Retinal pigment epithelial cell (primary cell): ENCODE results near the gene ACAP3.

Experiments used
- DNase-seq: peaks from one replicate; pipeline ENCODE4 v3.0.0-alpha.2; 2010; ENCODE audit warnings: low read depth
- H3K4me3 ChIP-seq: 2 replicates; pipeline ENCODE4 v1.5.1; 2011; ENCODE audit warnings: mild to moderate bottlenecking, low read length, control low read depth, moderate library complexity
- TF ChIP-seq, protein P1 (sequence below): conservative IDR thresholded peaks from 2 replicates; pipeline ENCODE4 v1.5.1; 2011; ENCODE audit warnings: low read depth, low read length, control low read depth, inconsistent platforms

Gene ACAP3

DNA sequence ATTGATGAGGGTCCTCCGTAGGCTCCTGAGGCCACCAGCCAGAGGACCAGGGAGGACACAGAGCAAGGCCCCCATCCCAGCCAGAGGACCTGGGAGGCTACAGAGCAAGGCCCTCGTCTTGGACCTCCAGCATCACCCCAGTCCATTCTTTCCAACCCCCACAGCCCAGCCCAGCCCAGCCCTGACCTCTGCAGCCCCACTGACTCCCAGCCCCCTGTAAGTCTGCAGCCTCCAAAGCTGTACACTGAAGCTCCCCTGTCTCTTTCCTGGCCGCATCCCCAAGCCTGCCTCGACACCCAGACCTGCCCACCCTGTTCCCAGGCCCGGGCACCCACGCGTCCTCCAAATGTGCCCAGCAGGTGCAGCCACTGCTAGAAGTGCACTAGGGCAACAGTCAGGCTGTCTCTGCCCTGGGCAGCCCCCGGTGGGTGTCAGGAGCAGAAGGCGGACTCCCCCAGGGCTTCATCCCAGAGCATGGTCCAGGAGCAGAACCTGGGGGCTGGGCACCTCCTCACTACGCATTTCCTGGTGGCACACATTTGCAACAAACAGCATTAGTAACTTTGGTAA lies 39.4 kb upstream of the ACAP3 start:
- no peak for DNase-seq
- H3K4me3 ChIP-seq = peak overlapping the region; percentile 71
- TF ChIP-seq, protein P1, sequence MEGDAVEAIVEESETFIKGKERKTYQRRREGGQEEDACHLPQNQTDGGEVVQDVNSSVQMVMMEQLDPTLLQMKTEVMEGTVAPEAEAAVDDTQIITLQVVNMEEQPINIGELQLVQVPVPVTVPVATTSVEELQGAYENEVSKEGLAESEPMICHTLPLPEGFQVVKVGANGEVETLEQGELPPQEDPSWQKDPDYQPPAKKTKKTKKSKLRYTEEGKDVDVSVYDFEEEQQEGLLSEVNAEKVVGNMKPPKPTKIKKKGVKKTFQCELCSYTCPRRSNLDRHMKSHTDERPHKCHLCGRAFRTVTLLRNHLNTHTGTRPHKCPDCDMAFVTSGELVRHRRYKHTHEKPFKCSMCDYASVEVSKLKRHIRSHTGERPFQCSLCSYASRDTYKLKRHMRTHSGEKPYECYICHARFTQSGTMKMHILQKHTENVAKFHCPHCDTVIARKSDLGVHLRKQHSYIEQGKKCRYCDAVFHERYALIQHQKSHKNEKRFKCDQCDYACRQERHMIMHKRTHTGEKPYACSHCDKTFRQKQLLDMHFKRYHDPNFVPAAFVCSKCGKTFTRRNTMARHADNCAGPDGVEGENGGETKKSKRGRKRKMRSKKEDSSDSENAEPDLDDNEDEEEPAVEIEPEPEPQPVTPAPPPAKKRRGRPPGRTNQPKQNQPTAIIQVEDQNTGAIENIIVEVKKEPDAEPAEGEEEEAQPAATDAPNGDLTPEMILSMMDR = no peak

DNA sequence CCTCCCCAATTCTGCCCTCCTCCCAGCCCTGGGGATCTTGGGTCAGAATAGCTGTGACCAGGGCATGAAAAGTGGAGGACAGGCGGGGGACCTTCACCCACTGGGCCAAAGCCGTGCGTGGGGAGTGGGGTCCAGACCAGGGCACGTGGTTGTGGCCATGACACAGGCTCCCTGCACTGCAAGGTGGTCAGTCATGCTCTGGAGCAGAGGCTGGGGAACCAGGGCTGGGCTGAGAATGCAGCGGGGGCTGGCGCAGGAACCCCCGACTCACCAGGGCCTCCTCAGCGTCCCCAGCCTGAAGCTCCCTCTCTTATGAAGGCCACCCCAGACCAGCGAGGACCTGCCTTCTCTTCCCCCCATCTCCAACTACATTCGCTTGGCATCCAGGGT lies 38.8 kb upstream of the ACAP3 start:
- H3K4me3 ChIP-seq = no peak overlapping the region
- TF ChIP-seq, protein P1 = no peak
- no peak for DNase-seq

DNA sequence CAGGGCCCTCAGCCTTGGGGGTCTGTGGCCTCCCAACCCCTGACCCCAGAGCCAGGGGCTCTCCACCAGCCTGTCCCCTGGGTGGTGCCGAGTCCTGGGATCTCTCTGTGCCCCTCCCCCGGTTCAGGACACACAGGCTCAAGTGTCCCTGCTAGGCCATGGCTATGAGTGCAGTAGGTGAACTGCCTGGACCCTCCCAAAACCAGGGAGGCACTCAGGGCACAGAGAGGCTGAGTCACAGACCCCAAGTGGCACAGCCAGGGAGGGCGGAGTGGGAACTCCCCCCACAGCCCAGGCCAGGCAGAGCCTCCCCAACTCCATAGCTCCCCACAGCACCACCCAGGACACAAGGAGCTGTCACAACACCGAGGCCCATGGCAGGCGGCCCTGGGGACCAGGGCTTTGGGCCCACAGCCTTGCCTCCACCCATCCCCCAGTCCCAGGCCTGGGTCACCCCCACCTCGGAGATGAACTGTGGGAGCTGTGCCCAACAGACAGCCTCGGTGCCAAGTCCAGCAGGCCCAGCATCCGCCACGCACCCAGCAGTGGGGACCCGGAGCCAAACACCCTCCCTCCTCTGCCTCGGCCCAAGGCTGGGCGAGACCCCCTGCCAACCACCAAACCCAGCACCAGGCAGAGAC lies 38.2 kb upstream of the ACAP3 start:
- H3K4me3 ChIP-seq = no peak overlapping the region
- DNase-seq = no peak
- TF ChIP-seq, protein P1 = no peak

DNA sequence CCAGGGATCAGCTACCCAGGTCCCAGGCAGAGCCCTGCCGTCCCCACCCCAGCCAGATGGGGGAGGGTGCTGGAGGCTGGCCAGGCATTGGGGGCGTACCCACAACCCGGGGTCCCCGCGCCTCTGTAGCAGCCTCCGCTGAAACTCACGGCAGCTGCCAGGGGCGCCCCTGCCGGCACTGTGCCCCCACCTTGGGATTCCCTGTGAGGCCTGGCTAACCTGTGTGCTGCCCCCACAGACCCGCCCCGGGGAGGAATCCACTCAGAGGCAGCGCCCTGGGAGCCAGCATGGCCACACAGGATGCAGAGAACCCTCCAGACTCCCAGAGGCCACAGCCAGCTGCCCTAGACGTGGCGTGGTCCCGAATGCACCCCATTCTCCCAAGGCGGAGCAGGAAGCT lies 37.7 kb upstream of the ACAP3 start:
- DNase-seq = no peak
- TF ChIP-seq, protein P1 = peak; percentile 3
- no peak overlapping the region for H3K4me3 ChIP-seq

DNA sequence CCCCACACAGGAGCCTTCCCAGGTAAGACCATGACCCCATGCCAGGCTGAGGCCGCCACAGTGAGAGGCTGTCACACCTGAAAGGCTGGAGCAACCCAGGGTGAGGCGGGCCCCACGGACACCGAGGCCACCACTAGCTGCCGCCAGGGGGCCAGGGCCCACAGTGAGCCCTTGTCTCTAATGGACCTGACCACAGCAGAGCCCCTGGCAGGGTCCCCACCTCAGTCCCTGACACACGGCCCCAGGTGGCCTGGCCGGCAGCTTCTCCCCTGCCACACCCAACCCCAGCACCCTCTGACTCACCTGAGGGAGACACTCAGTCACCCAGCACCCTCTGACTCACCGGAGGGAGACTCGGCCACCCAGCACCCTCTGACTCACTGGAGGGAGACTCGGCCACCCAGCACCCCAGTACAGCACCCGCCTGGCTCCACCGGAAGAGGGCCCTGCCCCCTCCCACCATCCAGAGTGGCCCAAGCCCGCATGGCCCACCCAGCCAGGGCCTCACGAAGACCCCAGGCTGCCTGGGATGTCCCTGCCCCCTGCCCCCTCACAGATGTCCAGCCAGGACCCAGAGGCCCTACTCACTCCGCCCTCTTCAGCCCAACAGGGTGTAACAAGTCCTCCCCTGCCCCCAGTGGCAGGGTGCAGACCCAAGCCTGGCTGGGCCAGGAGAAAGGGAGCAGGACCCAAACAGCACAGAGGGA lies 37.1 kb upstream of the ACAP3 start:
- H3K4me3 ChIP-seq = no peak overlapping the region
- DNase-seq = no peak
- TF ChIP-seq, protein P1 = peak; percentile 56

DNA sequence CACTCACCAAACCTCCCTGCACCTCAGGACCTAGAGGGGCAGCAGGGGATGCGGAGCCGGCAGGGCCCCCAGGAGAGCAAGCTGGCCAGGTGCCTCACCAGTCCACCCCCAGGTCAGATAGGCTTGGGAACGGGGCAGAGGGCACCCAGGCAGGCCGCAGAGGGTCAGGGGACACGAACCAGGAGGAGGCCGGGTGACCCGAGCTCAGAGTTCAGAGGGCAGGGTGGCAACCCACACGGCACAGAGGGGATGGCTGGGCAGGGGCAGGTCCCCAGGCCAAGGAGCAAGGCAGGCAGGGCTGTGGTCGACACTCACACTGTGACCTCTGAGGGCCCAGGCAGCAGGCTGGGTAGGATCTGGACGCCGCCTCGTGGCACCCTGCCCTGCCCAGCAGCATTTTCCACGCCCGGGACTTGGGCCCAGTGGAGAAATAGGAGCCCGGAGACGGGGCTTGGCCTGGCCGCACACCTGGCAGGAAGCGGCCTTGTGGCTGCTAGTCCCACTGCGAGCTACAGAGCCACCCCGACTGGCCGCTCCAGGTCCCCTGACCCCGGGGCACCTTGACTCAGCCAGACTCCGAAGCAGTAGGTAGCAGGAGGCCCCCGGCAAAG lies 36.2 kb upstream of the ACAP3 start:
- TF ChIP-seq, protein P1 = no peak
- H3K4me3 ChIP-seq = no peak overlapping the region
- DNase-seq = no peak
